H1 (cell line): ENCODE results near the gene DNAH12. TPM values are rescaled to one million over a fixed set of nuclear protein-coding genes. Genes with fewer than 3 reads are reported as not detected.

Source experiments
- polyA plus RNA-seq, 7 experiments: library from polyadenylated mRNA; depleted of rRNA in 3 of 7; stranded (reverse) in 5 of 7; unstranded in 2 of 7; fragments of >200 nt in 5 of 7; fragments of 200-250 nt in 2 of 7; gene quantifications; 1 replicate in 5 of 7; 2 replicates in 1 of 7; 4 replicates in 1 of 7; pipeline versions ENCODE4 v1.2.1 to v1.2.3, GENCODE V29; 2011 to 2013; ENCODE audit warnings: missing spikeins in 2 of 7, mixed read lengths in 2 of 7
- small RNA-seq: library from polyadenylated mRNA; stranded (forward); fragments of <200 nt; extraction: miRNeasy Mini kit (QIAGEN cat#:217004); gene quantifications from one replicate; pipeline ENCODE3, GENCODE V24; 2013; ENCODE audit not compliant: insufficient read depth
- total RNA-seq: library from RNA; stranded (reverse); fragmentation: NEBNext Ultra II Directional; extraction: Animal tissue kit (Norgen Biotek cat#: 25700); gene quantifications from 2 replicates; pipeline ENCODE4 v1.2.1, GENCODE V29; 2021

DNAH12 gene
- total and polyA plus RNA-seq, 2 of the 8 experiments (the other 6 are each of a cell fraction or from before 2014, with no cell fraction given), result not detected

Small RNAs within 50 kb of the gene (small RNA-seq; reads per million reads assigned to genes)
- gene RF00019, result not detected
- not detected for gene RNU6-108P
- gene RNU6-1181P, result not detected
- not detected for gene RNU6-483P

Other genes starting within 250 kb of the DNAH12 start
- gene PDE12, start 11.9 kb upstream of the DNAH12 start, total RNA-seq, result 10.8 and 12.1 TPM in 2 replicates
- gene PDE12, start 11.9 kb upstream of the DNAH12 start, polyA plus RNA-seq (2011; rRNA removed), result 9.0 and 13.1 TPM in 2 replicates
- gene ARF4, start 53.0 kb upstream of the DNAH12 start, total RNA-seq, result 137 and 138 TPM in 2 replicates
- gene ARF4, start 53.0 kb upstream of the DNAH12 start, polyA plus RNA-seq (2011; rRNA removed), result 165 and 173 TPM in 2 replicates
- gene DENND6A, start 148.7 kb upstream of the DNAH12 start, total RNA-seq, result 10.0 and 14.8 TPM in 2 replicates
- 7.3 and 7.8 TPM in 2 replicates for gene DENND6A, start 148.7 kb upstream of the DNAH12 start, polyA plus RNA-seq (2011; rRNA removed)
- 67.6 and 70.4 TPM in 2 replicates for gene SLMAP, start 212.0 kb upstream of the DNAH12 start, total RNA-seq
- gene SLMAP, start 212.0 kb upstream of the DNAH12 start, polyA plus RNA-seq (2011; rRNA removed), result 13.6 and 16.9 TPM in 2 replicates